Kidney capillary endothelial cell (primary cell): Measurements from ENCODE around the gene TEX13D.

ENCODE experiments used
- DNase-seq: peaks from one replicate; pipeline ENCODE4 v3.0.0-alpha.2; 2018; ENCODE audit warnings: low spot score

The TEX13D gene

GRCh38 chrX:124348182-124348581 is 15.7 kb downstream of the TEX13D start:
- DNase-seq, result no peak

DNA sequence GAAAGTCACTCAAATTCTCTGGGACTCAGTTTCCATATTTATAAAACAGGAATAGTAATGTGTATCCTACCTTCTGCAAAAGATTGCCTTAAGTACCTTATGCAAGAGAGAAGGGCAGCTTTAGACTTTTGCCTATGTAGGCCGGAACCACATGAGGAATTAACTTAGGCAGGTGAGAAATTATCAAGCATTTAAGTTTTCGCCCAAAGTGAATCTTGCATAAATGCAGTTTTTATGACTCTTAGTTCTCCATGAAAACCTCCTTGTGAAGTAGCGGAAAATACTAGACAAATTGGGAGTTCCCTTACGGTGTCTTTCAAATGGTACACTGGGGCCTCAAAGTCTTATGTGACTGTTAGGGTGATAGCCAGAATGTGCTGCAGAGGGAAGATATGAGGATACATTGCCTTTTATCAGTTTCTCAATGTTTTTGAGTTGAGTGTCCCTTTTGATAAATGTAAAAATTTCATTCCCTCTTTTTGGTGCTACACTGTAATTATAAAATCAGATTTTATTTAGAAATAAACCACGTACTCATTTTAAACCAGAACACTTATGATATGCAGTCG is 16.5 kb downstream of the TEX13D start:
- no peak for DNase-seq

- no peak for DNase-seq
These were observed 22.2 kb downstream of the TEX13D start for GRCh38 chrX:124354648-124355047.

DNA sequence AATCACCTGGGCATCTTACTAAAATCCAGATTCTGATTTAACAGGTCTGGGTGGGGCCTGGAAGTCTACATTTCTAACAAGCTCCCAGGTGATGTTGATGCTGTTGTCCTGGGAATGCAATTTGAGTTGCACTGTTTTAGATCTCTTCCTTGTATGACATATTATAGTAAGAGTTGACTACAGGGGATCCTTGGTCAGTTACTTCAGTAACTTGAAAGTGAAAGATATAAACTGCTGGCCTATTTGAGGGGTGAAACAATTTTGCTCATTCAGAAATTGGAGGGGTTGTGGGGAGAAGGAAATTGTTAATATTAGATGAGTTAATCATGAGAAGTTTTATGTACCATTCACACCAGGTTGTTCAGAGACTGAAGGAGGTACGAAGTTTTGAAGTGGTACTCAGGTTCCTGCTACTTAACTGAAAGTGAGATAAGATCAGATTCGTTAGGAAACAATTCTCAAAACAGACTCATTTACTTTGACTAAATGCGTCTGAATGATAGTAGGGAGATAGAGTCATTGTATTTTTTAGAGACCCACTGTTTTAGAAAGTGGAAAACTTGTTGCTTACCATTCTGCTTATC is 26.4 kb downstream of the TEX13D start:
- no peak for DNase-seq

- no peak for DNase-seq
These were observed 29.6 kb downstream of the TEX13D start for GRCh38 chrX:124362072-124362471.

GRCh38 chrX:124362761-124363160 is 30.3 kb downstream of the TEX13D start:
- no peak for DNase-seq

DNA sequence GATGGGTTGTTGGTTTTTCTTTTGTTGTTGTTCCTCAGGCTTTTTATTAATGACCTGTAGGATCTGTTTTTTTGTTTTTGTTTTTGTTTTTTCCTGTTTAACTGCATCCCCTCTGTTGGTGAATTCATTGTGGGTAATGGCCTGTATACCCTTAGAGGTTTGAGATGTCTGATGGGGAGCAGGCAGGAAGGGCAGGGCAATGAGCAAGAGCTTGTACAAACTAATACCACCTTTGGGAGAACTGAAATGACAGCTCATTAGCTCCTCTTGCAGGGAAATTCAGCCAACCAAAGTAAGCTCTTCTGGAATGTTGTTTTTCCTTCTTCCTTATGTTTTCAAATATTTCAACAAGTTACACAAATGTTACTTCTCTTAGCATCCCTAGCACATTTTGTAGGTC is 37.3 kb downstream of the TEX13D start:
- DNase-seq, result no peak

DNA sequence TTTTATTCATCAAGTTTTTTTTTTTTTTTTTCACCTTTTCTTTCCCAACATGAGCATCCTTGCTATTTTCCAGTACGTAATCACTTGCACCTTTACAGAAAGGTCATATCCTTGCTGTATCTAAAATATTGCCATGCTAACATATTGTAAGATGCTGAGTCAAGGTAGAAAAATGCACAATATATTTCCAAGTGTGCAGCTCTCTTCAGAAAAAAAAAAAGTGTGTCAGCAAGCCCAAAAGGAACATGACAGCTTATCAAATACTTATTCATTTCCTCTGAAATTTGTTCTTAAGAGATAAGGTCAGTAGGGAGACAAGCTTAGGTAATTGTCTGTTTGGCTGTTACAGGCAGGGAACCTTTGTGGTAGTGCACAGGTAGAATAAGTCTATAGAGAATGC is 40.9 kb downstream of the TEX13D start:
- no peak for DNase-seq

- DNase-seq, result no peak
These were observed 46.2 kb downstream of the TEX13D start for GRCh38 chrX:124378643-124379042.

DNA sequence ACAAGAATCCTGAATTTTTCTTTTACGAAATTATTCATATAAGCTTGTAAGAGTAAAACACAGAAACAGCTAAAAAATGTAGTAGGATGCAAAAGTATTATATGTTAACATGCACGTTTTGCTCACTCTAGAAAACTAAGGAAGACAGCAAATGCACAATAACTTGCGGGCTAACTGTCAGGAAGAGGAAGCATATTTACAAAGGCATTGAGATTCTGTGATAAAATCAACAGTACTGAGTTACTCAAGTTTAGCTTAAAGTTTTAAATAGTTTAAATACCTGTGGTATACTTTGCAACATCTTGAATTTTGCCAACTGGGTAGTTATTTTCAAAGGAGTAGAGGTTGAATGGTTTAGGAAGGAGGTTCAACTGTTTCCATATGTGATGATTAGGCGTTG is 50.9 kb downstream of the TEX13D start:
- no peak for DNase-seq

- no peak for DNase-seq
These were observed 53.9 kb downstream of the TEX13D start for GRCh38 chrX:124386401-124386800.
